Upper lobe of right lung (tissue), 1 donor: ENCODE measurements around the gene NAP1L1. TPM values are rescaled to one million over a fixed set of nuclear protein-coding genes. Genes with fewer than 3 reads are reported as not detected.

Experiments
- ATAC-seq: fragments of 200-7000 bp; cut with Tn5 transposase; one replicate; pipeline ENCODE4 v1.9.1; 2020; ENCODE audit warnings: mild to moderate bottlenecking, moderate library complexity
- DNase-seq: peaks from one replicate; pipeline ENCODE4 v3.0.0-alpha.2; 2020
- H3K27ac ChIP-seq: fragments of 200-600 bp; one replicate; pipeline ENCODE4 v1.8.0; 2022
- H3K27me3 ChIP-seq: fragments of 200-600 bp; one replicate; pipeline ENCODE4 v1.8.0; 2022; ENCODE audit warnings: mild to moderate bottlenecking
- H3K36me3 ChIP-seq: fragments of 200-600 bp; one replicate; pipeline ENCODE4 v1.8.0; 2022
- H3K4me1 ChIP-seq: fragments of 200-600 bp; one replicate; pipeline ENCODE4 v1.8.0; 2022
- H3K4me3 ChIP-seq: fragments of 200-600 bp; one replicate; pipeline ENCODE4 v1.8.0; 2022; ENCODE audit warnings: mild to moderate bottlenecking
- H3K9me3 ChIP-seq: fragments of 200-600 bp; one replicate; pipeline ENCODE4 v1.8.0; 2022
- CTCF ChIP-seq: fragments of 200-600 bp; IDR thresholded peaks from one replicate; pipeline ENCODE4 v1.8.0; 2022; ENCODE audit warnings: antibody characterized with exemption
- intact Hi-C: fragments of 100-400 bp; cut with DNase I; formaldehyde crosslinking; loops from one replicate; pipeline ENCODE4 v1.11.0; 2022
- total RNA-seq: library from RNA; stranded (reverse); fragmentation: NEBNext Ultra II Directional; extraction: Animal tissue kit (Norgen Biotek cat#: 25700); gene quantifications from one replicate; pipeline ENCODE4 v1.2.1, GENCODE V29; 2021
- donor health status: DM: no; HTN: yes; CAD: no; lungs with severe emphysema.

NAP1L1 gene
- total RNA-seq, 1 donor from 2014 or later: 500 TPM

DNA sequence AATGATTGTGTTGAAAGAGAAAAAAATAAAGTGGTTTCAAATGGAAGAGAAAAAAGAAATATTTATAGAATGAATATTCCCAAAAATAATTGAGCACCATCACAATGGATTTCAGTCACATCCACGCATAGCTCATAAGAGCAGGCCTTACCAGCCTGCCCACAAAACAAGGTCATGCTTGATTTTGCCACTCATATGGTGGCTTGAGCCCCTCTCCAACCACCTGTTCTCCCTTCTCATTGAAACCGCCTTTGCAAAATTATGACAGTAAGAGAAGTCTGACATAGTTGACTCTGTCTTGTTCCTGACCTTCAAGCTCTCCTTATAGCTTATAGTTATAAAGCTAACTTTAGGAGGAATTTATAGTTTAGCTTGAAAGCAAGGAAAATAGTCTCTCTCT is 33.3 kb upstream of the NAP1L1 start:
- Histone ChIP-seq H3K9me3 (no peaks in the 10 kb centered on the region), H3K36me3 (no peaks in the 10 kb centered on the region), H3K27ac (no peak overlapping the region), H3K27me3 (no peaks in the 10 kb centered on the region), H3K4me1 (no peaks in the 10 kb centered on the region), H3K4me3 (no peak overlapping the region)
- DNase-seq (no peak), ATAC-seq (no peak)
- no peak for TF ChIP-seq CTCF
- intact Hi-C loops: no loop called here

GRCh38 chr12:76117067-76117691 is 32.7 kb upstream of the NAP1L1 start:
- H3K4me3 ChIP-seq: no peak overlapping the region
- no peaks in the 10 kb centered on the region for H3K4me1 ChIP-seq
- H3K27me3 ChIP-seq: no peaks in the 10 kb centered on the region
- DNase-seq (no peak), ATAC-seq (no peak)
- no peak overlapping the region for H3K27ac ChIP-seq
- no peaks in the 10 kb centered on the region for H3K9me3 ChIP-seq
- no peaks in the 10 kb centered on the region for H3K36me3 ChIP-seq
- intact Hi-C loops: no loop called here
- TF ChIP-seq CTCF: no peak

DNA sequence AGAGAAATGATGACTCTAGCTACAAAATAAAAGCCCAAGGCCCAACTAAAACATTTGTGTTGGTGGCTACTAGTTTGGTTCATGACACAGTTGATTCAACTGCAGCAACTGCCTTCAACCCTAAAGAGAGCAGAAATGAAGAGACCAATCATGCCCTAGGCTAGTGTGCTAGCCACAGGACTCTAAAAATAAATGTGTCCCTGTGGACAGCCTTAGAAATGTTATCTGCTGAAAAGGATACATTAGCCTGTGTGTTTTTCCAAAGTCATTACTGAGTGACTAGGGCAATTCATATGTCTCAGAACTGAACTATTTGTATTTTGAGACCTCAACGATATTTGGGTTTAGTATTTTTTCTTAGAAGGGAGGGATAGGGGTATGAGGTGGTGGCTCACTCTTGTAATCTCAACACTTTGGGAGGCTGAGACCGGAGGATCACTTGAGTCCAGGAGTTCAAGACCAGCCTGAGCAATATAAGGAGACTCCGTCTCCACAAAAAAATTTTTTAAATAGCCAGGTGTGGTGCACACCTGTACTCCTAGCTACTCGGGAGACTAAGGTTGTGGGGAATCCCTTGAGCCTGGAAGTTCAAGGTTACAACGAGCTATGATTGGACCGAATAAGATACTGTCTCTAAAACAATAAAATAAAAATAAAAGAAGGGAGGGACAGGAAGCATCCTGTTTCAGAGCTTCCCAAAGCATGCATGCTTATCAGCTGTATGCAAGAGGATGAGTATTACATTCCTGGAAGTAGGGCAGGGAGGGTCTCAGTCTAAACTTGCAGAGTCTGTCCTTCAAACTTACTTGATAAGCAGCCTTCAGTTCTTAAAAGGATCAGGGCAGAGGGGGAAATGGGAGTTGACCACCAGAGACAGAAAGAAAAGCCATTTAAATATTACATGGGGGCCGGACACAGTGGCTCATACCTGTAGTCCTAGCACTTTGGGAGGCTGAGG is 29.6 kb upstream of the NAP1L1 start:
- Histone ChIP-seq H3K4me1 (no peaks in the 10 kb centered on the region), H3K27me3 (no peaks in the 10 kb centered on the region), H3K9me3 (no peaks in the 10 kb centered on the region), H3K27ac (no peak overlapping the region), H3K4me3 (no peak overlapping the region), H3K36me3 (no peaks in the 10 kb centered on the region)
- ATAC-seq (no peak), DNase-seq (no peak)
- intact Hi-C loops: no loop called here
- no peak for TF ChIP-seq CTCF

GRCh38 chr12:76111209-76111749 is 26.8 kb upstream of the NAP1L1 start:
- intact Hi-C loops: no loop called here
- no peaks in the 10 kb centered on the region for H3K36me3 ChIP-seq
- H3K4me1 ChIP-seq: no peaks in the 10 kb centered on the region
- H3K4me3 ChIP-seq: no peak overlapping the region
- no peak for TF ChIP-seq CTCF
- no peaks in the 10 kb centered on the region for H3K27me3 ChIP-seq
- DNase-seq: no peak
- no peak for ATAC-seq
- no peak overlapping the region for H3K27ac ChIP-seq
- H3K9me3 ChIP-seq: no peaks in the 10 kb centered on the region

DNA sequence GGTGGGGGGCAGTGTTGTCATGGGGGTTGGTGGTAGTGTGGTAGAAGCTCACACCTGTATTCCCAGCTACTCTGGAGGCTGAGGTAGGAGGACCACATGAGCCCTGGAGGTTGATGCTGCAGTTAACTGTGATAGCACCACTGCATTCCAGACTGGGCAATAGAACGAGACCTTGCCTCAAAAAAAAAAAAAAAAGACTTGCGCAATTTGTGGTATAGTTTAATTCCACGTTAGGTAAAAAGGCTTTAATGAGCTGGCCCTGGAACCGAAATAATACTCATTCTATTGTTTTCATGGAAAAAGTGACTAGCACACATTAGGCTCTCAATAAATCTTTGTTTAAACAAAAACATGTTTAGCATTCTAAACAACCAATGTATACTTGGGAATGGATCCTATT is 25.4 kb upstream of the NAP1L1 start:
- Histone ChIP-seq H3K36me3 (no peaks in the 10 kb centered on the region), H3K27me3 (no peaks in the 10 kb centered on the region), H3K9me3 (no peaks in the 10 kb centered on the region), H3K4me1 (no peaks in the 10 kb centered on the region), H3K4me3 (no peak overlapping the region), H3K27ac (no peak overlapping the region)
- intact Hi-C loops: no loop called here
- no peak for ATAC-seq
- DNase-seq: no peak
- TF ChIP-seq CTCF: no peak
